ENCODE measurements around the gene KASH5.

Gene KASH5

DNA sequence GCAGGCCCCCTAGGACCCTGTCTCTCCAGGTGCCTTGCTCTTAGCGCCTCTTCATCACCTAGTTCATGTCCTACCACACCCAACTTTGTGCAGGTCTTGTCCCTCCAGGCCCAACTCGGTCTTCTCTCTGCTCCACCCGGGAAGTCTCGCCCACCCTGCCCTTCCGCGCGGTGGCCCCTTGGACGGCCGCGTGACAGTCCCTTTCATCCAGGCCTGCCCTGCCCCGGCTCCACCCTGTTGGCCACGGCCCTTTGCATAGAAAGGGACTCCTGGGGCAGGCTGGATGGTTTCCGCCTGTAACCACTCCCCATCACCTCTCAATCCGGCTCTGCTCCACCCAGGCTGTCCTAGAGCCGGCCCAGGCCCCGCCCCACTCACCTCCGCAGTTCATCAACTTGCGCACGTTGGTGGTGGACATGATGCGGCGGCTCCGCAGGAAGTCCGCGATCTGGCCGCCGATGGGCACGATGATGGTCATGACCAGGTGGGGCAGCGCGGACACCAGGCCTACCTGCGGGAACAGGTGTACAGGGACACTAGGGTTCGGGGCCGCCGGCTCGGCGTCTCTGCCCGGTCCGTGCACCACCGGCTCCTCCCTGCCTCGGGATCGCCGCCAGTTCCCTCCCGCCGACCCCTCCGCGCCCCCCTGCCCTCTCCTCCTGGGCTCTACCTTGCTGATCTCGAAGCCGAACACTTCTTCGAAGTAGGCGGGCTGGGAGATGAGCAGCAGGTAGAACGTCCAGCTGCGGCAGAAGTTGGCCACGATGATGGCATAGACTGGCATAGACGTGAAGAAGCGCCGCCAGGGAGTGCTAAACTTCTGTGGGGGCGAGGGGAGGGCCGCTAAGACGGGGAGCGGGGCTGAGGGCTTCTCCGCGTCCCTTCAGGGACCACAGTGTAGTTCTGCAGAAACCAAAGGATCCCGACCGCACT is 44.4 kb downstream of the KASH5 start:
- Histone ChIP-seq H3K9me2 (replicated peaks; ENCODE audit: control insufficient read depth, low read length) (no peaks in the 10 kb centered on the region), H3K27ac (ENCODE audit: low read depth, low read length) (no peak overlapping the region), H3F3A (ENCODE audit: control insufficient read depth, insufficient read depth) (0 out of 2 replicates have a peak, but pooled peaks cover 5% of the 10 kb centered on the region), H3K36me3 (ENCODE audit: control insufficient read depth, low read length) (no peaks in the 10 kb centered on the region), H3K27me3 (ENCODE audit: control insufficient read depth, low read length) (peaks cover 39% of the 10 kb centered on the region), H3K79me2 (ENCODE audit: control insufficient read depth, low read length) (no peaks in the 10 kb centered on the region), H3K4me1 (ENCODE audit: control insufficient read depth, low read length) (peaks cover 28% of the 10 kb centered on the region), H3K4me3 (ENCODE audit: low read length) (no peak overlapping the region), H3K9me3 (ENCODE audit: control insufficient read depth, insufficient read depth, low read length) (no peaks in the 10 kb centered on the region), H3K4me2 (ENCODE audit: low read length) (no peak overlapping the region), H4K20me1 (ENCODE audit: control insufficient read depth, insufficient read depth, low read depth, low read length) (no peaks in the 10 kb centered on the region)
- TF ChIP-seq EZH2phosphoT487 (IDR thresholded peaks at IDR 0.05; ENCODE audit: borderline replicate concordance, low read length), result no peak
- TF ChIP-seq, protein P1, sequence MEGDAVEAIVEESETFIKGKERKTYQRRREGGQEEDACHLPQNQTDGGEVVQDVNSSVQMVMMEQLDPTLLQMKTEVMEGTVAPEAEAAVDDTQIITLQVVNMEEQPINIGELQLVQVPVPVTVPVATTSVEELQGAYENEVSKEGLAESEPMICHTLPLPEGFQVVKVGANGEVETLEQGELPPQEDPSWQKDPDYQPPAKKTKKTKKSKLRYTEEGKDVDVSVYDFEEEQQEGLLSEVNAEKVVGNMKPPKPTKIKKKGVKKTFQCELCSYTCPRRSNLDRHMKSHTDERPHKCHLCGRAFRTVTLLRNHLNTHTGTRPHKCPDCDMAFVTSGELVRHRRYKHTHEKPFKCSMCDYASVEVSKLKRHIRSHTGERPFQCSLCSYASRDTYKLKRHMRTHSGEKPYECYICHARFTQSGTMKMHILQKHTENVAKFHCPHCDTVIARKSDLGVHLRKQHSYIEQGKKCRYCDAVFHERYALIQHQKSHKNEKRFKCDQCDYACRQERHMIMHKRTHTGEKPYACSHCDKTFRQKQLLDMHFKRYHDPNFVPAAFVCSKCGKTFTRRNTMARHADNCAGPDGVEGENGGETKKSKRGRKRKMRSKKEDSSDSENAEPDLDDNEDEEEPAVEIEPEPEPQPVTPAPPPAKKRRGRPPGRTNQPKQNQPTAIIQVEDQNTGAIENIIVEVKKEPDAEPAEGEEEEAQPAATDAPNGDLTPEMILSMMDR (IDR thresholded peaks at IDR 0.05; ENCODE audit: low read depth, low read length, poor library complexity, severe bottlenecking), result no peak

DNA sequence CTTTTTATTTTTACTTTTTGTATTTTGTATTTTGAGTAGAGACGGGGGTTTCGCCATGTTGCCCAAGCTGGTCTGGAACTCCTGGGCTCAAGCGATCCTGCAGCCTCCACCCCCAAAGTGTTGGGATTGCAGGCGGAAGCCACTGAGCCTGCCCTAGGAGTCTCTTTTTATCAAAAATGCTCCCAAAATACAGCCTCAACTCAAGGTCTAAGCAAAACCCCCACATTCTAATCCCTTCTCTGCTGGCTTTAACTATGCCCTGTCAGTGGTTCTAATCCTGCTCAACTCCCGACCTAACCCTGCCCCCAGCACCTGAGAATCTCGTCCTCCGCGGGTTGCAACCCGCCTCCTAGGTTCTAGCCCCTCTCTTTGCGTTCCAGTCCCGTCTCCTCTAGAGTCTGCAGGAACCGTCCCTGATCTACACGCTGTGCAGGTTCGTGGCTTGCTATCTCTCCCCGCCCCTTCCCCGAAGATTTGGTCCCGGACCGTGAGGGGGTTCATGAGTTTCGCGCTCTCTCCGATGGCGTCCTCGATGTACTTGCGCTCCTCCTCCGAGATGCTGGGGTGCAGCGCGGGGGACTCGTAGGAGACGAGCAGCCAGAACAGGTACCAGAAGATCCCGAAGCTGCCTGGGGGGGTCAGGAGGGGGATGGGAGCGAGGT is 45.3 kb downstream of the KASH5 start:
- Histone ChIP-seq H3K4me1 (ENCODE audit: control insufficient read depth, low read length) (peaks cover 21% of the 10 kb centered on the region), H3K36me3 (ENCODE audit: control insufficient read depth, low read length) (no peaks in the 10 kb centered on the region), H3K27me3 (ENCODE audit: control insufficient read depth, low read length) (peaks cover 38% of the 10 kb centered on the region), H3K27ac (ENCODE audit: low read depth, low read length) (no peak overlapping the region), H4K20me1 (ENCODE audit: control insufficient read depth, insufficient read depth, low read depth, low read length) (no peaks in the 10 kb centered on the region), H3F3A (ENCODE audit: control insufficient read depth, insufficient read depth) (0 out of 2 replicates have a peak, but pooled peaks cover 5% of the 10 kb centered on the region), H3K4me2 (ENCODE audit: low read length) (no peak overlapping the region), H3K79me2 (ENCODE audit: control insufficient read depth, low read length) (no peaks in the 10 kb centered on the region), H3K9me3 (ENCODE audit: control insufficient read depth, insufficient read depth, low read length) (no peaks in the 10 kb centered on the region), H3K9me2 (replicated peaks; ENCODE audit: control insufficient read depth, low read length) (no peaks in the 10 kb centered on the region), H3K4me3 (ENCODE audit: low read length) (no peak overlapping the region)
- TF ChIP-seq, protein P1 (IDR thresholded peaks at IDR 0.05; ENCODE audit: low read depth, low read length, poor library complexity, severe bottlenecking), result no peak
- no peak for TF ChIP-seq EZH2phosphoT487 (IDR thresholded peaks at IDR 0.05; ENCODE audit: borderline replicate concordance, low read length)

DNA sequence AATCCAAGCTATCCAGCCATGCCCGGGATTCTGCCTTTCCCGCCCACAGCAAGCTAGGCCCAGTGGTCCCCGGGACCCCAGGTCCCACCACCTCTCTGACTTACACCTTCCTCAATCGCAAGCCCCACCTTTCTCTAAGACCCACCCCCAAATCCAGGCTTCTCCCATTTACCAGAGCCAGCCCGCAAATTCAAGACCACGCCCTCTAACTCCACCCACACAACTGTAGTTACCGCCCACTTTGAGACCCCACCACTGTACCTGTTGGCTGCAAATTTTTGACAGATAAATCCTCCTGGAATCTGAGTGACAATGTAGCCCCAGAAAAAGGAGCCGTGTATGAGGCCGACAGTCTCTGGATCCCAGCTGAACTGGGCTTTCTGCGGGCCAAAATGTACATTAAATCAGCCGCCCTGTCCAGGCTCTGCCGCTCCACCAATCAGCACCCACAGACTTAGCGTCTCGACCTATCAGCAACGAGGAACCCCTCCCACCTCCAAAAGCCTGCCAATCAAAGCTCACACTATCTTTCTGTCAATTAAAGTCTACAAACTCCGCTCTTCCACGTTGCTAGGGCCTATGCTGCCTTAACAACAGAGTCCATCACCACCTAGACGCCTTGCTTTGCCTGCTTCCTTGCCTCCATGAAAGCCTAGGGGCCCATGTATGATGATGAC is 47.0 kb downstream of the KASH5 start:
- H3K27ac ChIP-seq (ENCODE audit: low read depth, low read length), result no peak overlapping the region
- no peaks in the 10 kb centered on the region for H4K20me1 ChIP-seq (ENCODE audit: control insufficient read depth, insufficient read depth, low read depth, low read length)
- TF ChIP-seq EZH2phosphoT487 (IDR thresholded peaks at IDR 0.05; ENCODE audit: borderline replicate concordance, low read length), result no peak
- TF ChIP-seq, protein P1 (IDR thresholded peaks at IDR 0.05; ENCODE audit: low read depth, low read length, poor library complexity, severe bottlenecking), result no peak
- no peak overlapping the region for H3K4me3 ChIP-seq (ENCODE audit: low read length)
- no peaks in the 10 kb centered on the region for H3K9me3 ChIP-seq (ENCODE audit: control insufficient read depth, insufficient read depth, low read length)
- no peaks in the 10 kb centered on the region for H3K36me3 ChIP-seq (ENCODE audit: control insufficient read depth, low read length)
- peaks cover 19% of the 10 kb centered on the region for H3K4me1 ChIP-seq (ENCODE audit: control insufficient read depth, low read length)
- H3K79me2 ChIP-seq (ENCODE audit: control insufficient read depth, low read length), result no peaks in the 10 kb centered on the region
- no peak overlapping the region for H3K4me2 ChIP-seq (ENCODE audit: low read length)
- H3K27me3 ChIP-seq (ENCODE audit: control insufficient read depth, low read length), result peaks cover 39% of the 10 kb centered on the region
- H3F3A ChIP-seq (ENCODE audit: control insufficient read depth, insufficient read depth), result no peaks in the 10 kb centered on the region
- no peaks in the 10 kb centered on the region for H3K9me2 ChIP-seq (replicated peaks; ENCODE audit: control insufficient read depth, low read length)

Measured in DOHH2 (cell line).